GM18505 (cell line): Measurements from ENCODE around the gene SLC29A3.
"Not testable (repeated sequence)": the region's sequence is repeated elsewhere in the genome, so short reads cannot be mapped to it uniquely, and the experiment has no call there.

Experiments used
- ATAC-seq: cut with Tn5 transposase; IDR thresholded peaks from one replicate; pipeline ENCODE4 v1.9.1; 2021; ENCODE audit not compliant: unreplicated experiment
- POLR2A ChIP-seq: IDR thresholded peaks from 4 replicates; pipeline ENCODE4 v1.6.1; 2011; ENCODE audit warnings: borderline replicate concordance; ENCODE audit not compliant: insufficient read depth, insufficient read length; ENCODE audit errors: extremely low read depth

SLC29A3 gene

GRCh38 chr10:71358277-71358676 lies 39.2 kb downstream of the SLC29A3 start:
- no peak for ATAC-seq
- no peak for TF ChIP-seq POLR2A

DNA sequence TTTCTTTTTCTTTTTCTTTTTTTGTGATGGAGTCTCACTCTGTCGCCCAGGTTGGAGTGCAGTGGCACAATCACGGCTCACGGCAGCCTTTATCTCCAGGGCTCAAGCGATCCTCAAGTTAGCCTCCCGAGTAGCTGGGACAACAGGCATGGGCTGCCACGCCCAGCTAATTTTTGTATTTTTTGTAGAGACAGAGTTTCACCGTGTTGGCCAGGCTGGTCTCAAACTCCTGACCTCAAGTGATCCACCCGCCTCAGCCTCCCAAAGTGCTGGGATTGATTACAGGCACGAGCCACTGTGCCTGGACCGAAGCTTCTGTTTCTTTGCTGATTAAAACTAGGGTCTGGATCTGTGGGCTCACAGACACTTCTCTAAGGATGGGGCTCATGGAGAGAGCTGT lies 39.8 kb downstream of the SLC29A3 start:
- ATAC-seq, result not testable (repeated sequence)

- ATAC-seq, result no peak
- TF ChIP-seq POLR2A, result no peak
Observed at GRCh38 chr10:71359364-71360046, 40.4 kb downstream of the SLC29A3 start.

GRCh38 chr10:71360735-71361134 lies 41.7 kb downstream of the SLC29A3 start:
- no peak for TF ChIP-seq POLR2A
- no peak for ATAC-seq

GRCh38 chr10:71361581-71361980 lies 42.5 kb downstream of the SLC29A3 start:
- no peak for TF ChIP-seq POLR2A
- no peak for ATAC-seq

- no peak for ATAC-seq
- TF ChIP-seq POLR2A, result no peak
Observed at GRCh38 chr10:71362141-71362540, 43.1 kb downstream of the SLC29A3 start.

DNA sequence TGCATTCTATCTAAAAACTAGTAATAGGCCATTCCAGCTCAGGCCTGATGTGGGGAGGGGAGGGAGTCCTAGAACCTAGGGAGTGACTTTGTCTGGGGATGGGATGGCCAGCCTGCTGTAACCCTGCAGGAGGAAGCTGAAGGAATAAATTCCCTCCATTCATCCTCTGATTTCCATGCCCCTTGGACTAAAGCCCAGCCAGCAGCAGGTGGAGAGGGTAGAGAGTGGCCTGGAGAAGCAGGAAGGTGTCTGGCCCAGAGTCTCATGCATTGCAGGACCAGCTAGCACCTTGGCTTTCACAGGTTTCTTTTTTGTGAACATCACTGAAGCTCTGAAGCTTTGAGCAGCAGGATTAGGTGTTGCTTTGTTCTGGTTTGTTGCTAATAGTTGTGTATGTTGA lies 44.9 kb downstream of the SLC29A3 start:
- ATAC-seq, result no peak
- no peak for TF ChIP-seq POLR2A

GRCh38 chr10:71365366-71365765 lies 46.3 kb downstream of the SLC29A3 start:
- no peak for TF ChIP-seq POLR2A
- no peak for ATAC-seq

GRCh38 chr10:71366690-71367089 lies 47.6 kb downstream of the SLC29A3 start:
- ATAC-seq, result no peak
- TF ChIP-seq POLR2A, result no peak

DNA sequence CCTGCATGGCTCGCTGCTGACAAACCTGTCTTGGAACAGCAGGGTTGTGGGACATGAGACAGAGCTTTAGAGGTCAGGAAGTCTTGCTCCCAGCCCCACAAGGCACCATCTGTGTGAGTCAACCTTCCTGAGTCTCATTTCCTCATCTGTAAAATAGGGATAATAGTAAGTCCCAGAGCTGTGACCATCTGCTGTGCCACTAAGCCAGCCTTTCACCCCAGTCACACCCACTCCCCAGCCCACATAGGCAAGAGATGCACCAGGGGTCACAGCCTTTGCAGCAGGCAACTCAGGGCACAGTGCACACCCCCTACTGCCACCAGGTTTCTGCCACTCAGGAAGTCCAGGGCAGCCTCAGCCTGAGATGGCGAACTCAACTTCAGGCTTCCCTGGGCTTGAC lies 48.2 kb downstream of the SLC29A3 start:
- no peak for TF ChIP-seq POLR2A
- no peak for ATAC-seq

GRCh38 chr10:71368176-71368575 lies 49.1 kb downstream of the SLC29A3 start:
- ATAC-seq, result no peak
- no peak for TF ChIP-seq POLR2A

GRCh38 chr10:71368643-71369042 lies 49.6 kb downstream of the SLC29A3 start:
- no peak for ATAC-seq
- no peak for TF ChIP-seq POLR2A

GRCh38 chr10:71369602-71370001 lies 50.5 kb downstream of the SLC29A3 start:
- no peak for ATAC-seq
- no peak for TF ChIP-seq POLR2A

- TF ChIP-seq POLR2A, result no peak
- ATAC-seq, result no peak
Observed at GRCh38 chr10:71370031-71370430, 51.0 kb downstream of the SLC29A3 start.

DNA sequence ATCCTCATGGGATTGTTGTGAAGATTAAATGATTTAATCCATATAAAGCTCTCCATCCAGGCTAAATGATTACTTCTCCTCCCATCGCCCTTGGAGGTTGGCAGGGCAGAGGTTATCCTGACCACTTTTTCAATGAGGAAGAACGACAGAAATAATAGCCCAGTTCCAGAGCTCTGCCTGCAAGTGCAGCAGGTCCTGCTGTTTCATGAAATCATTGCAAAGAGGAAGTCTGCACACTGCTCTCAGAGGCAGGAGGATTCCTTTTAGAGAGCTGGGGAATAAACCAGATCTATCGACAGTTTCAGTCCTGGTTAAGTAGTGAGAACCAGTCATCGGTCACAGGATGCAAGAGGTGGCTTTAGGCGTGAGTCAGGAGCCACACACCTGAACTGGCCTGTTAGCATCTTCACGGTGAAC lies 52.7 kb downstream of the SLC29A3 start:
- peak; percentile 48 for ATAC-seq
- TF ChIP-seq POLR2A, result no peak

DNA sequence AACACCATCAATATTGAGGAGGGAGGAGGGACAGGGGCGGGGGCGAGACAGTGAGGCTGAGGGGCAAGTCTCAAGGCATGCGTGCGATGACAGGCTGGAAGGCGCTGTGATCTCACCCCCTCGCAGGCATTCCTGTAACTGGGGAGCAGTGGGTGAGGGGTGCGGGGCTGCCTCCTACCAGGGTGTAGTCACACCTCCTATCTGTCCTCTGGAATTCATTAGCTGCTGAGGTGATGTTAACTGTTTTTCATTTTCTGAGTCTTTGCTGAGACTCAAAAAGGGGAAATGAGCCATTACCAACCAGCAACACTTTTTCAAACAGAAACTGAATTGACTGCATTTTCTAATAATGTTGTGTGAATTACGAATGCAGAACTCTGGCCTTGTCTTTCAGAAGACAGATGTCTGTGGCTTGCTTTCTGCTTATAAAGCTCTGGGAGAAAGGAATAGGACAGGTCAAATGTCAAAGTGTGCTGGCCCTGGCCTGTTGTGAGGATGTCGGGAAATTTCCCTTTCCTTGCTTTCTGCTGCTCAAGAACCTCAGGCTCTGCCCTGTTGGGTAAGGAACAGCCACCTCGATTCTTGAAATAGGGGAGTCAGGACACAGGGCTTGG lies 53.9 kb downstream of the SLC29A3 start:
- ATAC-seq, result peak; percentile 34
- no peak for TF ChIP-seq POLR2A
